Measurements from ENCODE around the gene PTPRG. TPM values are rescaled to one million over a fixed set of nuclear protein-coding genes. Genes with fewer than 3 reads are reported as not detected.

The PTPRG gene
- total RNA-seq, 1 experiment from 2014 or later: 11.7 TPM

DNA sequence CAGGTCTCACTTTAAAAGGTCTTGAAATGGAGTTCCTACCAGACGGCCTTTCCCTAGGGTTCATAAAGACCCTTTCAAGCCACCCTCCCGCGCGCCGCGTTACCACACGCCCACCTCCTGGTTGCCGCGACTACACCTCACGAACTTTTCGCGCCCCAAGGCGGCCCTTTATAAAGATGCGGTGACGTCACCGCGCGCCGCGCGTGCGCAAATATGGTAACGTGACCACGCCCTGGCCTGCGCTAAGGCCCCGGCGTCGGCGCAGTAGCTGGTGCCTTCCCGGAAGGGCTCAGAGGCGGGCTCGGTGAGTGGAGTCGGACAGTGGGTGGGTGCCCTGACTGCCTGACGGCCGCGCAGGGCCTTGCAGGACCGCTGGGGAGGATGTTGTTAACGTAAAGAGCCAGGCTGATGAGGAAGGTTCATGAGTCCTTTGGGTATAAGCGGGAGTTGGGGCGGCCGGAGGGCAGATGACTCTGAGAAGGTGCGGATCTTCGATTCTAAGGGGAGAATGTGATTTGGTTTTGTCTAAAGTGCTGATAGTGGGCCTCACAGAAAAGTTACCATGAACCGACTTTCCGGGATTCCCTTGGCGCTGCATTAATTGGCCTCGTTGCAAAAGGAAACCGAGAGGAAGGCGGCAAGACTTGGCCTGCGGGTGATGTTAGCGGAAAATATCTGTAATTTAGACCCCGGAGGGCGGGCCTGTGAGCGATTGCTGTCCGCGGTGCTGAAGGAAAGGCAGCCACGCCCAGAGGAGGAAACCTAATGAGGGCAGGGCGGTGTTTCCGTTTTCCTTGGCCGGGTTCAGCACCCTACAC lies 757.6 kb downstream of the PTPRG start:
- Histone ChIP-seq H3K9me3 (ENCODE audit: low read depth, low read length, poor library complexity, severe bottlenecking) (no peaks in the 10 kb centered on the region), H3K4me3 (ENCODE audit: low read depth, low read length, poor library complexity, severe bottlenecking) (peak overlapping the region; percentile 55), H3K27ac (ENCODE audit: low read depth, low read length, poor library complexity, severe bottlenecking) (no peak overlapping the region), H3K36me3 (ENCODE audit: insufficient read depth, low read length, poor library complexity, severe bottlenecking) (no peaks in the 10 kb centered on the region), H3K27me3 (replicated peaks; ENCODE audit: insufficient read depth, low read depth, low read length, poor library complexity) (no peaks in the 10 kb centered on the region), H3K4me1 (ENCODE audit: insufficient read depth, low read length, poor library complexity, severe bottlenecking) (no peaks in the 10 kb centered on the region)
- TF ChIP-seq CTCF (conservative IDR thresholded peaks at IDR 0.05; ENCODE audit: low read depth, low read length): no peak
- no peak for TF ChIP-seq EZH2 (IDR thresholded peaks at IDR 0.05; ENCODE audit: borderline replicate concordance, low read depth, low read length, poor library complexity, severe bottlenecking)
- ChIA-PET POLR2A (ENCODE audit: low non-redundant PET) (no interaction called here), CTCF (no interaction called here)
- peak; percentile 81 for DNase-seq (ENCODE audit: low spot score)
- intact Hi-C loops (cut with micrococcal nuclease; ENCODE audit: unreplicated experiment): loop anchor here (10.0 kb wide), 1 partner anchor 114 kb away; no protein-coding TSS in a partner anchor
- TSS peak; percentile 65 for BruUV-seq (replicated peaks)

DNA sequence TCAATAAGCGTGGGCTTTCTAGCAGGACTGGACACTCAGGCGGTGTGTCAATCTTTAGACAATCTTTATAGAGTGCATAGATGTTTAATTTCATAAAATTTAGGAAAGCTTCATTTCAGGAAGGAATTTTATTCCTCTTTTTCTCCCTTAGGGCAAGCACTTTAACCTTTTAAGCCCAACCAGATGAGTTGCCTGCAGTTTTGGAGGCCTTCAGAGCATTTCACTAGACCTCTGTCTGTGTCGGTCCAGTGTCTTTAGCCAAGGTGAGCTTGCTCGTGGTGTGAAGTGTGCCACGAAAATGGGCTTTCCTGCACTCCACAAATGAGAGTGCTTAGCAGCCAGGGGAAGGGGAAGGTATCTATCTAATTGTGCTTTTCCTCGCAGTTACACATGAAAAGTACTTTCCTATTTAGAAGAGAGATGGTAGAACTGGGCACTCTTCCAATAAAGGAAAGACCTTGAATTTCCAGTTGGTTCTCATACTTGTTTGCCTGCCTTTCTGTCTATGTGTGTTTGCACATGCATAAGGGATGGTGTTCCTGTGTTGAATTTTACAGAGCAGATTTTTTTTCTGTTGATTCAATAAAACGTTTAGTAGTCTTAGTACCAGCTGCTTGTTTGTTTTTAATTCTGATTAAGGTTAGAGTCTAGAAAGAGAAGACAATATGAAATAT lies 758.3 kb downstream of the PTPRG start:
- Histone ChIP-seq H3K4me1 (ENCODE audit: insufficient read depth, low read length, poor library complexity, severe bottlenecking) (no peaks in the 10 kb centered on the region), H3K36me3 (ENCODE audit: insufficient read depth, low read length, poor library complexity, severe bottlenecking) (no peaks in the 10 kb centered on the region), H3K27ac (ENCODE audit: low read depth, low read length, poor library complexity, severe bottlenecking) (no peak overlapping the region), H3K27me3 (replicated peaks; ENCODE audit: insufficient read depth, low read depth, low read length, poor library complexity) (no peaks in the 10 kb centered on the region), H3K9me3 (ENCODE audit: low read depth, low read length, poor library complexity, severe bottlenecking) (no peaks in the 10 kb centered on the region), H3K4me3 (ENCODE audit: low read depth, low read length, poor library complexity, severe bottlenecking) (peak overlapping the region; percentile 55)
- ChIA-PET CTCF (no interaction called here), POLR2A (ENCODE audit: low non-redundant PET) (no interaction called here)
- no peak for DNase-seq (ENCODE audit: low spot score)
- no TSS peak for BruUV-seq (replicated peaks)
- no peak for TF ChIP-seq EZH2 (IDR thresholded peaks at IDR 0.05; ENCODE audit: borderline replicate concordance, low read depth, low read length, poor library complexity, severe bottlenecking)
- TF ChIP-seq CTCF (conservative IDR thresholded peaks at IDR 0.05; ENCODE audit: low read depth, low read length): no peak
- intact Hi-C loops (cut with micrococcal nuclease; ENCODE audit: unreplicated experiment): loop anchor here (10.0 kb wide), 1 partner anchor 115 kb away; no protein-coding TSS in a partner anchor

DNA sequence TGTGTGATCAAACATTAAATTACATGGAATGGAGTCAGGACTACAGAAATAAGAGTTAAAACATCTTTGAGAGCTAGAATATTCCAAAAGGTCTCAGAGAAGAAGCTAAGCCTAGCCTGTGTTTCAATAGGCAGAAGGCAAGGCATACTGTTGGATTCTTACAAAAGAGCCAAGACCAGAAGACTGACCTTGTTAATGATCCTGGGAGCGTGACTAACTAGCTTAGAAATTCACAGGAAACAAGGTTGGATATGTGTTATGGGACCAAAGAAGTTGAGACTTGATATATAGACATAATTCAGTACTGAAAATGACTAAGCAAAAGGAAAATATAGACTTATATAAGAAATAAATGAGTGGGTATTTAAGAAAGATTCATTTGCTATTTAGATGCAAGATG lies 761.9 kb downstream of the PTPRG start:
- CTCF ChIA-PET: no interaction called here
- DNase-seq (ENCODE audit: low spot score): no peak
- Histone ChIP-seq H3K36me3 (ENCODE audit: insufficient read depth, low read length, poor library complexity, severe bottlenecking) (no peaks in the 10 kb centered on the region), H3K9me3 (ENCODE audit: low read depth, low read length, poor library complexity, severe bottlenecking) (no peaks in the 10 kb centered on the region), H3K4me1 (ENCODE audit: insufficient read depth, low read length, poor library complexity, severe bottlenecking) (no peaks in the 10 kb centered on the region), H3K4me3 (ENCODE audit: low read depth, low read length, poor library complexity, severe bottlenecking) (no peak overlapping the region), H3K27ac (ENCODE audit: low read depth, low read length, poor library complexity, severe bottlenecking) (no peak overlapping the region), H3K27me3 (replicated peaks; ENCODE audit: insufficient read depth, low read depth, low read length, poor library complexity) (no peaks in the 10 kb centered on the region)
- POLR2A ChIA-PET (ENCODE audit: low non-redundant PET): no interaction called here
- no TSS peak for BruUV-seq (replicated peaks)
- intact Hi-C loops (cut with micrococcal nuclease; ENCODE audit: unreplicated experiment): no loop called here
- TF ChIP-seq CTCF (conservative IDR thresholded peaks at IDR 0.05; ENCODE audit: low read depth, low read length): no peak
- TF ChIP-seq EZH2 (IDR thresholded peaks at IDR 0.05; ENCODE audit: borderline replicate concordance, low read depth, low read length, poor library complexity, severe bottlenecking): no peak
